B cell (primary cell): ENCODE results near the gene TRERF1.

Experiments
- EZH2 ChIP-seq: IDR thresholded peaks from 2 replicates; pipeline ENCODE4 v1.6.1; 2012; ENCODE audit warnings: borderline replicate concordance, low read depth, mild to moderate bottlenecking, moderate library complexity, low read length; ENCODE audit not compliant: insufficient read depth, poor library complexity, severe bottlenecking
- TF ChIP-seq, protein P1 (sequence below): fragments of 200-600 bp; IDR thresholded peaks from one replicate; pipeline ENCODE4 v1.8.0; 2022; ENCODE audit warnings: antibody characterized with exemption, mild to moderate bottlenecking

DNA sequence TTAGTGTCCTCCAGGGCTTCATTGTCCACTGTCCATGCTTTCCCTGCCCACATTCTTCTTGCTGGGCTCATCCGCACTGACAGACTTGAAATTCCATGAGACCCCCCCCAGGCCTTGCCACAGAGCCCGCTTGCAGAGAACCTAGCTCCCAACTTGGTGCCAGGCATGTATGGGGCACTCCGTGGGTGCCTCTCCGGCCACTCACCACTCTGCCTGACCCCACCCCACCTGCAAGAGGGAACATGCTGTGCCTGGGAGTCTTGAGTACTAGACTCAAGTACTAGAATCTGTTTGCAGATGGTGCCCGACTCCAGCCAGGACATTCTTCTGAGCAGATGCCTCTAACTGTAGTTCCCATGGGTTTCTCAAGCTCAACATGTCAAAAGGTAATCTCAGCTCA, 47.9 kb downstream of the TRERF1 start:
- TF ChIP-seq, protein P1, sequence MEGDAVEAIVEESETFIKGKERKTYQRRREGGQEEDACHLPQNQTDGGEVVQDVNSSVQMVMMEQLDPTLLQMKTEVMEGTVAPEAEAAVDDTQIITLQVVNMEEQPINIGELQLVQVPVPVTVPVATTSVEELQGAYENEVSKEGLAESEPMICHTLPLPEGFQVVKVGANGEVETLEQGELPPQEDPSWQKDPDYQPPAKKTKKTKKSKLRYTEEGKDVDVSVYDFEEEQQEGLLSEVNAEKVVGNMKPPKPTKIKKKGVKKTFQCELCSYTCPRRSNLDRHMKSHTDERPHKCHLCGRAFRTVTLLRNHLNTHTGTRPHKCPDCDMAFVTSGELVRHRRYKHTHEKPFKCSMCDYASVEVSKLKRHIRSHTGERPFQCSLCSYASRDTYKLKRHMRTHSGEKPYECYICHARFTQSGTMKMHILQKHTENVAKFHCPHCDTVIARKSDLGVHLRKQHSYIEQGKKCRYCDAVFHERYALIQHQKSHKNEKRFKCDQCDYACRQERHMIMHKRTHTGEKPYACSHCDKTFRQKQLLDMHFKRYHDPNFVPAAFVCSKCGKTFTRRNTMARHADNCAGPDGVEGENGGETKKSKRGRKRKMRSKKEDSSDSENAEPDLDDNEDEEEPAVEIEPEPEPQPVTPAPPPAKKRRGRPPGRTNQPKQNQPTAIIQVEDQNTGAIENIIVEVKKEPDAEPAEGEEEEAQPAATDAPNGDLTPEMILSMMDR: no peak
- no peak for TF ChIP-seq EZH2
